Measurements from ENCODE around the gene GPC5.

- TF ChIP-seq, protein P1, sequence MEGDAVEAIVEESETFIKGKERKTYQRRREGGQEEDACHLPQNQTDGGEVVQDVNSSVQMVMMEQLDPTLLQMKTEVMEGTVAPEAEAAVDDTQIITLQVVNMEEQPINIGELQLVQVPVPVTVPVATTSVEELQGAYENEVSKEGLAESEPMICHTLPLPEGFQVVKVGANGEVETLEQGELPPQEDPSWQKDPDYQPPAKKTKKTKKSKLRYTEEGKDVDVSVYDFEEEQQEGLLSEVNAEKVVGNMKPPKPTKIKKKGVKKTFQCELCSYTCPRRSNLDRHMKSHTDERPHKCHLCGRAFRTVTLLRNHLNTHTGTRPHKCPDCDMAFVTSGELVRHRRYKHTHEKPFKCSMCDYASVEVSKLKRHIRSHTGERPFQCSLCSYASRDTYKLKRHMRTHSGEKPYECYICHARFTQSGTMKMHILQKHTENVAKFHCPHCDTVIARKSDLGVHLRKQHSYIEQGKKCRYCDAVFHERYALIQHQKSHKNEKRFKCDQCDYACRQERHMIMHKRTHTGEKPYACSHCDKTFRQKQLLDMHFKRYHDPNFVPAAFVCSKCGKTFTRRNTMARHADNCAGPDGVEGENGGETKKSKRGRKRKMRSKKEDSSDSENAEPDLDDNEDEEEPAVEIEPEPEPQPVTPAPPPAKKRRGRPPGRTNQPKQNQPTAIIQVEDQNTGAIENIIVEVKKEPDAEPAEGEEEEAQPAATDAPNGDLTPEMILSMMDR (IDR thresholded peaks at IDR 0.05 in 4 of 5, conservative IDR thresholded peaks at IDR 0.05 in 1 of 5): no peak
- TF ChIP-seq POLR2A (IDR thresholded peaks at IDR 0.05): no peak
These were observed 1432.4 kb downstream of the GPC5 start for GRCh38 chr13:92830821-92831220.

Measured in gastrocnemius medialis (tissue), 4 donors.